SU-DHL-6 (cell line): ENCODE measurements around the gene HOXD9.

Experiments used
- CTCF ChIP-seq: fragments of 200-600 bp; sonication (generic); IDR thresholded peaks from one replicate; pipeline ENCODE4 v1.5.1; 2017; ENCODE audit warnings: antibody characterized with exemption, mild to moderate bottlenecking, low read length, moderate library complexity; ENCODE audit not compliant: insufficient read depth, poor library complexity, severe bottlenecking
- EZH2phosphoT487 ChIP-seq: fragments of 200-600 bp; sonication (generic), shearing (Covaris generic); conservative IDR thresholded peaks from 2 replicates; pipeline ENCODE4 v1.6.1; 2018; ENCODE audit warnings: mild to moderate bottlenecking, antibody characterized with exemption, low read length, moderate library complexity, mixed read lengths

- TF ChIP-seq CTCF (no peak), EZH2phosphoT487 (no peak)
These were observed 20.7 kb upstream of the HOXD9 start for GRCh38 chr2:176101842-176102241.
